HCT116 (cell line): ENCODE measurements around the gene FSCN2. TPM values are rescaled to one million over a fixed set of nuclear protein-coding genes. Genes with fewer than 3 reads are reported as not detected.

Experiments used
- ATAC-seq: fragments of 200-7000 bp; cut with Tn5 transposase; 2 replicates; pipeline ENCODE4 v1.9.1; 2020; ENCODE audit warnings: mild to moderate bottlenecking, moderate library complexity
- BruUV-seq: library from RNA; stranded (reverse); fragments of 400-500 nt; replicated peaks from 2 replicates; lab custom pipeline; 2021; lab: Mats Ljungman, UMichigan
- CTCF ChIA-PET: fragments of 300-600 bp; sonication (Branson Sonifier 250); formaldehyde crosslinking; loops from one replicate; lab custom pipeline; 2021; ENCODE audit warnings: antibody characterized with exemption; lab: Charles Lee
- POLR2A ChIA-PET: fragments of 300-600, 350-600 bp; sonication (Branson Sonifier 250); formaldehyde crosslinking; loops from one replicate; lab custom pipeline; 2021; ENCODE audit warnings: antibody characterized with exemption; lab: Charles Lee
- RAD21 ChIA-PET, 2 experiments: fragments of 300-600 bp; sonication (Branson Sonifier 250); formaldehyde crosslinking; loops; one replicate each; lab custom pipeline; 2023; ENCODE audit warnings: low total read pairs in 2 of 2; ENCODE audit not compliant: uncharacterized antibody in 2 of 2, unreplicated experiment in 2 of 2, low non-redundant PET in 1 of 2; lab: Charles Lee
- DNase-seq: peaks from one replicate; pipeline ENCODE4 v3.0.0-alpha.2; 2010; ENCODE audit warnings: low read depth, low spot score
- H2AFZ ChIP-seq: fragments of 200-600 bp; shearing (Covaris generic), sonication (generic); 2 replicates; pipeline ENCODE4 v1.6.1; 2017; ENCODE audit warnings: low read depth, mixed run types, mixed read lengths, antibody characterized with exemption, low read length; ENCODE audit not compliant: poor library complexity, severe bottlenecking
- H3K27ac ChIP-seq: 2 replicates; pipeline ENCODE4 v1.5.1; 2012; ENCODE audit warnings: low read depth, low read length
- H3K27me3 ChIP-seq: fragments of 200-600 bp; sonication (generic); 2 replicates; pipeline ENCODE4 v1.6.1; 2016; ENCODE audit warnings: mixed run types, low read length, mixed read lengths; ENCODE audit not compliant: insufficient read depth
- H3K36me3 ChIP-seq, 2 experiments: fragments of 200-500 bp in 1 of 2; fragments of 200-600 bp in 1 of 2; sonication (Bioruptor generic) in 1 of 2; sonication (generic) in 1 of 2; 2 replicates each; pipeline versions ENCODE4 v1.5.1 to v1.6.1; 2014 to 2016; ENCODE audit warnings: low read length in 2 of 2, inconsistent platforms in 1 of 2, mixed read lengths in 1 of 2, mixed run types in 1 of 2; ENCODE audit not compliant: insufficient read depth in 2 of 2, control insufficient read depth in 1 of 2
- H3K4me1 ChIP-seq, 2 experiments: fragments of 200-600 bp in 1 of 2; sonication (generic) in 1 of 2; 2 replicates each; pipeline versions ENCODE4 v1.5.1 to v1.6.1; 2012 to 2017; ENCODE audit warnings: low read length in 2 of 2, inconsistent platforms in 1 of 2, mild to moderate bottlenecking in 1 of 2, mixed read lengths in 1 of 2, mixed run types in 1 of 2, moderate library complexity in 1 of 2; ENCODE audit not compliant: insufficient read depth in 2 of 2, control insufficient read depth in 1 of 2
- H3K4me2 ChIP-seq: fragments of 200-600 bp; sonication (generic); 2 replicates; pipeline ENCODE4 v1.6.1; 2017; ENCODE audit warnings: mixed run types, low read length, mixed read lengths
- H3K4me3 ChIP-seq, 2 experiments: fragments of 200-600 bp in 1 of 2; sonication (generic) in 1 of 2; replicated peaks in 1 of 2; 2 replicates each; pipeline ENCODE4 v1.5.1; 2011 to 2016; ENCODE audit warnings: low read length in 2 of 2, control low read depth in 1 of 2, low read depth in 1 of 2, mild to moderate bottlenecking in 1 of 2, mixed read lengths in 1 of 2, mixed run types in 1 of 2
- H3K79me2 ChIP-seq: fragments of 200-600 bp; sonication (generic); 2 replicates; pipeline ENCODE4 v1.6.1; 2017; ENCODE audit warnings: mild to moderate bottlenecking, mixed run types, low read length, moderate library complexity, mixed read lengths; ENCODE audit not compliant: insufficient read depth
- H3K9ac ChIP-seq: fragments of 200-600 bp; sonication (generic); 2 replicates; pipeline ENCODE4 v1.6.1; 2016; ENCODE audit warnings: low read length, mixed read lengths
- H3K9me2 ChIP-seq: fragments of 200-600 bp; sonication (generic), shearing (Covaris generic); 2 replicates; pipeline ENCODE4 v1.6.1; 2017; ENCODE audit warnings: mixed run types, mild to moderate bottlenecking, moderate library complexity; ENCODE audit not compliant: insufficient read depth
- H3K9me3 ChIP-seq, 2 experiments: fragments of 200-500 bp in 1 of 2; fragments of 200-600 bp in 1 of 2; sonication (Bioruptor generic) in 1 of 2; sonication (generic) in 1 of 2; 2 replicates each; pipeline ENCODE4 v1.6.1; 2014 to 2017; ENCODE audit warnings: low read length in 2 of 2, mixed read lengths in 2 of 2, inconsistent platforms in 1 of 2, low read depth in 1 of 2, mild to moderate bottlenecking in 1 of 2, mixed run types in 1 of 2, moderate library complexity in 1 of 2; ENCODE audit not compliant: control insufficient read depth in 1 of 2, insufficient read depth in 1 of 2
- H4K20me1 ChIP-seq: fragments of 200-600 bp; sonication (generic), shearing (Covaris generic); 2 replicates; pipeline ENCODE4 v1.6.1; 2017; ENCODE audit warnings: mixed run types, mild to moderate bottlenecking, moderate library complexity; ENCODE audit not compliant: insufficient read depth
- ATF3 ChIP-seq: IDR thresholded peaks from 2 replicates; pipeline ENCODE4 v1.6.1; 2012
- CBX3 ChIP-seq: IDR thresholded peaks from 2 replicates; pipeline ENCODE4 v1.6.1; 2012; ENCODE audit warnings: low read depth
- CEBPB ChIP-seq: IDR thresholded peaks from 2 replicates; pipeline ENCODE4 v1.6.1; 2012; ENCODE audit warnings: low read depth
- CTCF ChIP-seq, 3 experiments: fragments of 200-600 bp in 1 of 3; sonication (generic) in 1 of 3; IDR thresholded peaks in 2 of 3; conservative IDR thresholded peaks in 1 of 3; 2 replicates each; pipeline ENCODE4 v1.5.1; 2012 to 2017; ENCODE audit warnings: low read depth in 2 of 3, low read length in 2 of 3, antibody characterized with exemption in 1 of 3, borderline replicate concordance in 1 of 3, control low read depth in 1 of 3, mild to moderate bottlenecking in 1 of 3, mixed read lengths in 1 of 3, mixed run types in 1 of 3, moderate library complexity in 1 of 3; ENCODE audit not compliant: insufficient read depth in 1 of 3
- EGR1 ChIP-seq: IDR thresholded peaks from 2 replicates; pipeline ENCODE4 v1.6.1; 2012; ENCODE audit warnings: low read depth
- ELF1 ChIP-seq: IDR thresholded peaks from 2 replicates; pipeline ENCODE4 v1.6.1; 2012; ENCODE audit warnings: low read depth, borderline replicate concordance
- FOSL1 ChIP-seq: IDR thresholded peaks from 2 replicates; pipeline ENCODE4 v1.6.1; 2012; ENCODE audit warnings: low read depth
- JUND ChIP-seq: IDR thresholded peaks from 2 replicates; pipeline ENCODE4 v1.6.1; 2012
- MAX ChIP-seq: IDR thresholded peaks from 2 replicates; pipeline ENCODE4 v1.6.1; 2012
- POLR2A ChIP-seq: IDR thresholded peaks from 2 replicates; pipeline ENCODE4 v1.7.0; 2011; ENCODE audit warnings: borderline replicate concordance; ENCODE audit not compliant: insufficient read depth, insufficient read length; ENCODE audit errors: extremely low read depth
- POLR2AphosphoS5 ChIP-seq: IDR thresholded peaks from 2 replicates; pipeline ENCODE4 v1.6.1; 2011; ENCODE audit warnings: mild to moderate bottlenecking, low read depth, low read length, moderate library complexity
- RAD21 ChIP-seq: IDR thresholded peaks from 2 replicates; pipeline ENCODE4 v1.6.1; 2012; ENCODE audit warnings: low read depth, mild to moderate bottlenecking
- SIN3A ChIP-seq: IDR thresholded peaks from 2 replicates; pipeline ENCODE4 v1.6.1; 2012; ENCODE audit warnings: low read depth
- SP1 ChIP-seq: IDR thresholded peaks from 2 replicates; pipeline ENCODE4 v1.6.1; 2012; ENCODE audit warnings: low read depth
- YY1 ChIP-seq: IDR thresholded peaks from 2 replicates; pipeline ENCODE4 v1.6.1; 2011; ENCODE audit warnings: low read length, low read depth, moderate library complexity, mild to moderate bottlenecking; ENCODE audit not compliant: insufficient replicate concordance; ENCODE audit errors: extremely low read depth
- ZFX ChIP-seq: fragments of 450-650 bp; IDR thresholded peaks from 2 replicates; pipeline ENCODE4 v1.6.1; 2017
- ZNF274 ChIP-seq: fragments of 200-500 bp; sonication (Bioruptor generic); IDR thresholded peaks from 2 replicates; pipeline ENCODE4 v1.6.1; 2014; ENCODE audit warnings: mild to moderate bottlenecking, low read depth, low read length, inconsistent platforms
- intact Hi-C: fragments of 100-400 bp; cut with micrococcal nuclease; formaldehyde crosslinking; loops from 2 replicates; pipeline ENCODE4 v1.10.0; 2022
- total RNA-seq: library from RNA; stranded (reverse); gene quantifications from one replicate; pipeline ENCODE4 v1.2.1, GENCODE V29; 2021; ENCODE audit not compliant: unreplicated experiment
- TF ChIP-seq, protein P1 (sequence below): IDR thresholded peaks from 2 replicates; pipeline ENCODE4 v1.6.1; 2011; ENCODE audit warnings: mild to moderate bottlenecking, low read length, moderate library complexity; ENCODE audit not compliant: insufficient replicate concordance; ENCODE audit errors: extremely low read depth
- TF ChIP-seq, protein P2 (sequence below): IDR thresholded peaks from 2 replicates; pipeline ENCODE4 v1.6.1; 2012; ENCODE audit warnings: low read depth

Gene FSCN2
- total RNA-seq, 1 experiment from 2014 or later, result 10.1 TPM

GRCh38 chr17:81524039-81524864, 3.9 kb upstream of the FSCN2 start:
- ATAC-seq, result no peak
- RAD21 ChIA-PET, result no interaction called here
- no TSS peak for BruUV-seq

More at GRCh38 chr17:81524039-81524864, 3.9 kb upstream of the FSCN2 start:
- DNase-seq, result no peak
- no peak overlapping the region for H3K4me3 ChIP-seq
- TF ChIP-seq, protein P1, sequence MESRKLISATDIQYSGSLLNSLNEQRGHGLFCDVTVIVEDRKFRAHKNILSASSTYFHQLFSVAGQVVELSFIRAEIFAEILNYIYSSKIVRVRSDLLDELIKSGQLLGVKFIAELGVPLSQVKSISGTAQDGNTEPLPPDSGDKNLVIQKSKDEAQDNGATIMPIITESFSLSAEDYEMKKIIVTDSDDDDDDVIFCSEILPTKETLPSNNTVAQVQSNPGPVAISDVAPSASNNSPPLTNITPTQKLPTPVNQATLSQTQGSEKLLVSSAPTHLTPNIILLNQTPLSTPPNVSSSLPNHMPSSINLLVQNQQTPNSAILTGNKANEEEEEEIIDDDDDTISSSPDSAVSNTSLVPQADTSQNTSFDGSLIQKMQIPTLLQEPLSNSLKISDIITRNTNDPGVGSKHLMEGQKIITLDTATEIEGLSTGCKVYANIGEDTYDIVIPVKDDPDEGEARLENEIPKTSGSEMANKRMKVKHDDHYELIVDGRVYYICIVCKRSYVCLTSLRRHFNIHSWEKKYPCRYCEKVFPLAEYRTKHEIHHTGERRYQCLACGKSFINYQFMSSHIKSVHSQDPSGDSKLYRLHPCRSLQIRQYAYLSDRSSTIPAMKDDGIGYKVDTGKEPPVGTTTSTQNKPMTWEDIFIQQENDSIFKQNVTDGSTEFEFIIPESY, result no peak
- TF ChIP-seq POLR2A, result no peak
- no peak for TF ChIP-seq MAX
- no peak for TF ChIP-seq ATF3
- TF ChIP-seq FOSL1, result no peak
- no peak for TF ChIP-seq CTCF (IDR thresholded peaks at IDR 0.05 in 2 of 3, conservative IDR thresholded peaks at IDR 0.05 in 1 of 3; ENCODE audit: borderline replicate concordance in 1 of 3, insufficient read depth in 1 of 3, low read depth in 2 of 3, low read length in 2 of 3)
- TF ChIP-seq ZFX, result no peak
- TF ChIP-seq ZNF274, result no peak
- TF ChIP-seq CBX3, result no peak
- no peak for TF ChIP-seq SIN3A
- TF ChIP-seq YY1, result no peak
- TF ChIP-seq EGR1, result no peak
- TF ChIP-seq, protein P2, sequence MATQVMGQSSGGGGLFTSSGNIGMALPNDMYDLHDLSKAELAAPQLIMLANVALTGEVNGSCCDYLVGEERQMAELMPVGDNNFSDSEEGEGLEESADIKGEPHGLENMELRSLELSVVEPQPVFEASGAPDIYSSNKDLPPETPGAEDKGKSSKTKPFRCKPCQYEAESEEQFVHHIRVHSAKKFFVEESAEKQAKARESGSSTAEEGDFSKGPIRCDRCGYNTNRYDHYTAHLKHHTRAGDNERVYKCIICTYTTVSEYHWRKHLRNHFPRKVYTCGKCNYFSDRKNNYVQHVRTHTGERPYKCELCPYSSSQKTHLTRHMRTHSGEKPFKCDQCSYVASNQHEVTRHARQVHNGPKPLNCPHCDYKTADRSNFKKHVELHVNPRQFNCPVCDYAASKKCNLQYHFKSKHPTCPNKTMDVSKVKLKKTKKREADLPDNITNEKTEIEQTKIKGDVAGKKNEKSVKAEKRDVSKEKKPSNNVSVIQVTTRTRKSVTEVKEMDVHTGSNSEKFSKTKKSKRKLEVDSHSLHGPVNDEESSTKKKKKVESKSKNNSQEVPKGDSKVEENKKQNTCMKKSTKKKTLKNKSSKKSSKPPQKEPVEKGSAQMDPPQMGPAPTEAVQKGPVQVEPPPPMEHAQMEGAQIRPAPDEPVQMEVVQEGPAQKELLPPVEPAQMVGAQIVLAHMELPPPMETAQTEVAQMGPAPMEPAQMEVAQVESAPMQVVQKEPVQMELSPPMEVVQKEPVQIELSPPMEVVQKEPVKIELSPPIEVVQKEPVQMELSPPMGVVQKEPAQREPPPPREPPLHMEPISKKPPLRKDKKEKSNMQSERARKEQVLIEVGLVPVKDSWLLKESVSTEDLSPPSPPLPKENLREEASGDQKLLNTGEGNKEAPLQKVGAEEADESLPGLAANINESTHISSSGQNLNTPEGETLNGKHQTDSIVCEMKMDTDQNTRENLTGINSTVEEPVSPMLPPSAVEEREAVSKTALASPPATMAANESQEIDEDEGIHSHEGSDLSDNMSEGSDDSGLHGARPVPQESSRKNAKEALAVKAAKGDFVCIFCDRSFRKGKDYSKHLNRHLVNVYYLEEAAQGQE, result no peak
- TF ChIP-seq POLR2AphosphoS5, result no peak
- TF ChIP-seq RAD21, result no peak
- no peak for TF ChIP-seq SP1
- TF ChIP-seq CEBPB, result no peak
- no peak for TF ChIP-seq ELF1
- no peak for TF ChIP-seq JUND
- H3K9me3 ChIP-seq, result no peaks in the 10 kb centered on the region
- no peaks in the 10 kb centered on the region for H4K20me1 ChIP-seq
- no peak overlapping the region for H3K4me2 ChIP-seq
- H3K36me3 ChIP-seq, result no peaks in the 10 kb centered on the region
- POLR2A ChIA-PET, result no interaction called here
- H3K9me2 ChIP-seq, result no peaks in the 10 kb centered on the region
- CTCF ChIA-PET, result no interaction called here
- H3K9ac ChIP-seq, result no peak overlapping the region
- no peaks in the 10 kb centered on the region for H3K79me2 ChIP-seq
- H3K4me1 ChIP-seq, result peaks cover 25 to 55% of the 10 kb centered on the region in 2 experiments
- no peaks in the 10 kb centered on the region for H3K27me3 ChIP-seq
- no peak overlapping the region for H2AFZ ChIP-seq
- H3K27ac ChIP-seq, result no peak overlapping the region; the same call in 1 of the 2 replicates
- intact Hi-C loops, result no loop called here
